MM.1S (cell line): ENCODE measurements around the gene BOC.

Experiments
- EZH2 ChIP-seq: fragments of 300-600 bp; sonication (generic); optimal IDR thresholded peaks from 2 replicates; pipeline ENCODE3; 2017; ENCODE audit warnings: low read depth, mild to moderate bottlenecking, antibody characterized with exemption, low read length, mixed read lengths
- TF ChIP-seq, protein P1 (sequence below): fragments of 300-600 bp; sonication (generic); IDR thresholded peaks from 2 replicates; pipeline ENCODE4 v1.5.1; 2016; ENCODE audit warnings: antibody characterized with exemption, low read length, mixed read lengths

DNA sequence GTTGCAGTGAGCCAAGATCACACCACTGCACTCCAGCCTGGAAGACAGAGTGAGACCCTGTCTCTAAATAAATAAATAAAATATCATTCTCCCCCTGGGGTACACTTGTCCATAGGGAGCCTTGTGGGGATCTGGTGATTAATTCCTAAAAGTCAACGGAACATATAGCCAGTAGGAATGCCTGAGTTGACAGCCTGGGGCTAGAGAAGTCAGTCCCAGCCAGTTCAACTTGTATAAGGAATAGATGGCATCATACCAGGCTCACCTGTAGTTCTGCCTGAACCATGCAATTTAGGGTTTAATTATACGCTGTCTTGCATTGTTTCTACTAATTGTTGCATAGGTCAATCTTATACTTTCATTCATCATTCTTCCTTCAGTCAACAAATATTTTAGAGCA lies 5.9 kb upstream of the BOC start:
- TF ChIP-seq, protein P1, sequence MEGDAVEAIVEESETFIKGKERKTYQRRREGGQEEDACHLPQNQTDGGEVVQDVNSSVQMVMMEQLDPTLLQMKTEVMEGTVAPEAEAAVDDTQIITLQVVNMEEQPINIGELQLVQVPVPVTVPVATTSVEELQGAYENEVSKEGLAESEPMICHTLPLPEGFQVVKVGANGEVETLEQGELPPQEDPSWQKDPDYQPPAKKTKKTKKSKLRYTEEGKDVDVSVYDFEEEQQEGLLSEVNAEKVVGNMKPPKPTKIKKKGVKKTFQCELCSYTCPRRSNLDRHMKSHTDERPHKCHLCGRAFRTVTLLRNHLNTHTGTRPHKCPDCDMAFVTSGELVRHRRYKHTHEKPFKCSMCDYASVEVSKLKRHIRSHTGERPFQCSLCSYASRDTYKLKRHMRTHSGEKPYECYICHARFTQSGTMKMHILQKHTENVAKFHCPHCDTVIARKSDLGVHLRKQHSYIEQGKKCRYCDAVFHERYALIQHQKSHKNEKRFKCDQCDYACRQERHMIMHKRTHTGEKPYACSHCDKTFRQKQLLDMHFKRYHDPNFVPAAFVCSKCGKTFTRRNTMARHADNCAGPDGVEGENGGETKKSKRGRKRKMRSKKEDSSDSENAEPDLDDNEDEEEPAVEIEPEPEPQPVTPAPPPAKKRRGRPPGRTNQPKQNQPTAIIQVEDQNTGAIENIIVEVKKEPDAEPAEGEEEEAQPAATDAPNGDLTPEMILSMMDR: no peak
- TF ChIP-seq EZH2: no peak
